Glutamatergic neuron (in vitro differentiated cells): ENCODE results near the gene FGF2. TPM values are rescaled to one million over a fixed set of nuclear protein-coding genes. Genes with fewer than 3 reads are reported as not detected.

Source experiments
- DNase-seq: peaks from one replicate; pipeline ENCODE4 v3.0.0; 2022
- H3K27ac Mint-ChIP-seq: one replicate; pipeline ENCODE4 v1.8.0; 2020; ENCODE audit warnings: mild to moderate bottlenecking, mixed read lengths, inconsistent platforms; ENCODE audit not compliant: unreplicated experiment
- H3K27me3 Mint-ChIP-seq: one replicate; pipeline ENCODE4 v1.8.0; 2020; ENCODE audit warnings: mild to moderate bottlenecking, moderate library complexity, mixed read lengths, inconsistent platforms; ENCODE audit not compliant: unreplicated experiment
- H3K36me3 Mint-ChIP-seq: one replicate; pipeline ENCODE4 v1.8.0; 2020; ENCODE audit warnings: mild to moderate bottlenecking, mixed read lengths, inconsistent platforms; ENCODE audit not compliant: unreplicated experiment
- H3K4me1 Mint-ChIP-seq: one replicate; pipeline ENCODE4 v1.8.0; 2020; ENCODE audit warnings: mild to moderate bottlenecking, low read depth, mixed read lengths, inconsistent platforms; ENCODE audit not compliant: unreplicated experiment
- H3K4me3 Mint-ChIP-seq: one replicate; pipeline ENCODE4 v1.8.0; 2020; ENCODE audit warnings: mild to moderate bottlenecking, mixed read lengths, inconsistent platforms; ENCODE audit not compliant: unreplicated experiment
- H3K9me3 Mint-ChIP-seq: one replicate; pipeline ENCODE4 v1.8.0; 2020; ENCODE audit warnings: mild to moderate bottlenecking, moderate library complexity, mixed read lengths, inconsistent platforms; ENCODE audit not compliant: unreplicated experiment
- total RNA-seq: library from RNA; stranded (reverse); fragmentation: NEBNext Ultra II Directional; extraction: Animal tissue kit (Norgen Biotek cat#: 25700); gene quantifications from one replicate; pipeline ENCODE4 v1.2.1, GENCODE V29; 2021; ENCODE audit not compliant: unreplicated experiment
- TF ChIP-seq, protein P1 (sequence below): fragments of 200-600 bp; sonication (generic); IDR thresholded peaks from one replicate; pipeline ENCODE4 v1.5.0; 2021; ENCODE audit not compliant: partially characterized antibody, unreplicated experiment

Gene FGF2
- total RNA-seq, 1 donor from 2014 or later: 2.9 TPM

- no peaks in the 10 kb centered on the region for H3K36me3 Mint-ChIP-seq
- no peak for DNase-seq
- H3K4me3 Mint-ChIP-seq: no peak overlapping the region
- H3K9me3 Mint-ChIP-seq: peaks cover 3% of the 10 kb centered on the region
- H3K27me3 Mint-ChIP-seq: no peaks in the 10 kb centered on the region
- H3K27ac Mint-ChIP-seq: no peak overlapping the region
- H3K4me1 Mint-ChIP-seq: no peaks in the 10 kb centered on the region
- TF ChIP-seq, protein P1, sequence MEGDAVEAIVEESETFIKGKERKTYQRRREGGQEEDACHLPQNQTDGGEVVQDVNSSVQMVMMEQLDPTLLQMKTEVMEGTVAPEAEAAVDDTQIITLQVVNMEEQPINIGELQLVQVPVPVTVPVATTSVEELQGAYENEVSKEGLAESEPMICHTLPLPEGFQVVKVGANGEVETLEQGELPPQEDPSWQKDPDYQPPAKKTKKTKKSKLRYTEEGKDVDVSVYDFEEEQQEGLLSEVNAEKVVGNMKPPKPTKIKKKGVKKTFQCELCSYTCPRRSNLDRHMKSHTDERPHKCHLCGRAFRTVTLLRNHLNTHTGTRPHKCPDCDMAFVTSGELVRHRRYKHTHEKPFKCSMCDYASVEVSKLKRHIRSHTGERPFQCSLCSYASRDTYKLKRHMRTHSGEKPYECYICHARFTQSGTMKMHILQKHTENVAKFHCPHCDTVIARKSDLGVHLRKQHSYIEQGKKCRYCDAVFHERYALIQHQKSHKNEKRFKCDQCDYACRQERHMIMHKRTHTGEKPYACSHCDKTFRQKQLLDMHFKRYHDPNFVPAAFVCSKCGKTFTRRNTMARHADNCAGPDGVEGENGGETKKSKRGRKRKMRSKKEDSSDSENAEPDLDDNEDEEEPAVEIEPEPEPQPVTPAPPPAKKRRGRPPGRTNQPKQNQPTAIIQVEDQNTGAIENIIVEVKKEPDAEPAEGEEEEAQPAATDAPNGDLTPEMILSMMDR: no peak
These were observed 37.7 kb upstream of the FGF2 start for GRCh38 chr4:122788935-122789334.

- Mint-ChIP-seq H3K36me3 (no peaks in the 10 kb centered on the region), H3K27ac (no peak overlapping the region), H3K27me3 (no peaks in the 10 kb centered on the region), H3K4me1 (no peaks in the 10 kb centered on the region), H3K4me3 (no peak overlapping the region), H3K9me3 (peaks cover 2% of the 10 kb centered on the region)
- TF ChIP-seq, protein P1: no peak
- DNase-seq: no peak
These were observed 32.8 kb upstream of the FGF2 start for GRCh38 chr4:122793811-122794210.

DNA sequence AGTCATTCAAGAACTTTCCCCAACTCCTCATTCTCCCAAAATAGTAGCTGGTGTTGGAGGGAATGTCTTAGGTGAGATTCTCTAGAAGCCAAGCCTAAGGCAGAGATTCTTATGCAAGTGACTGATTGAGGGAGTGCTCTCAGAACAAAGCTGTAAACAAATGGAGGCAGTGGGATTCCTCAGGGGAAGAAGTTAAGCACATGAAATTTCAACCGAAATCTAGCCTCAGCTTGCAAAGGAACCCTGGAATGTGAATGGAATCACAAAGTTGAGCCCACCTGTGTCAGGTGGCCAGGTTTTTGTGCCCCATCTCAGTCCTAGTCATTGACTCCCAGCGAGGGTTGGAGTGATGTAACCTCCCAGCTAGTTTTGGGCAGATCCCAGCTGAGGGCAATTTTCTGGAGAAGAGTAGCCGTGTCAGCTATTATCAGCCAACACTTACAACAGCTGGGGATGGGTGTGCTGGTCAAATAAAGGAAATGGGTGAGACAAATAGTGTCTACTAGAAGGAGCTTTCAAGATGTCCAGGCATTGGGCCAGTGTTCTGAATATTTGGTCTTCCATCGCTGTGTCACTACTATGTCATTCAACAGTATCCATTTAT is 29.7 kb upstream of the FGF2 start:
- Mint-ChIP-seq H3K36me3 (no peaks in the 10 kb centered on the region), H3K27ac (no peak overlapping the region), H3K4me3 (no peak overlapping the region), H3K4me1 (no peaks in the 10 kb centered on the region), H3K9me3 (no peaks in the 10 kb centered on the region), H3K27me3 (no peaks in the 10 kb centered on the region)
- no peak for DNase-seq
- TF ChIP-seq, protein P1: no peak

DNA sequence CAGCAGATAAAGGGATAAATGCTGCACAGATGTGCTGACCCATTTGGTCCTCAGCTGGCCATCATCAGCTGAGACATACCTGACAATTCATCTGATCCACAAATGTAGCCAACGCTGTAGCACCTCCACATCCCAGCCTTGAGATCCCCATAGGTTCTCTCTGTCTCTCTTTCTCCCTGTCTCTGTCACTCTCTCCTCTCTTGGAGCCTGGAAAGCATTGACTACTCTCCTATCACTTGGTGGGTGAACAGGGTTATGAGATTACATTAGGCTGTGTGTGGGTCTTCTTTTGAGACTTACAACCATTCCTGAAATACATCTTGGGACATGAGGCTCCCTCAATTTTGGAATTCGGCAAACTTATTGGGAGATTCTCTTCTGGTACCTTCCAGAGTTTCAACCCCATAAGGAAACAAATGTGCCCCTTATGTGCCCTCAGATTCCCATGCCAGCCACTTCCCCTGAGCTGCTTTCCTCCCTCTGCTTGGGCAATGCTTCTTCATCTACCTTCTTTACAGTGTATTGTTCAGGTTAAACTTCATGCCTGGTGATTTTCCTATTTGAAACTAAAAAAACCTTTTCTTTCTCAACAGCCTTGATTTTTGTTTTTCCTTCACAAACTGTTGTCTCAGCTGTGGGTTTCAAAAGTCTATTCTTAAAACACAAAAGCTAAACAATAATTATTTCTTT is 29.1 kb upstream of the FGF2 start:
- no peak for DNase-seq
- H3K27me3 Mint-ChIP-seq: no peaks in the 10 kb centered on the region
- H3K4me3 Mint-ChIP-seq: no peak overlapping the region
- TF ChIP-seq, protein P1: no peak
- H3K36me3 Mint-ChIP-seq: no peaks in the 10 kb centered on the region
- H3K4me1 Mint-ChIP-seq: no peaks in the 10 kb centered on the region
- peak overlapping the region; percentile 28 for H3K27ac Mint-ChIP-seq
- no peaks in the 10 kb centered on the region for H3K9me3 Mint-ChIP-seq

DNA sequence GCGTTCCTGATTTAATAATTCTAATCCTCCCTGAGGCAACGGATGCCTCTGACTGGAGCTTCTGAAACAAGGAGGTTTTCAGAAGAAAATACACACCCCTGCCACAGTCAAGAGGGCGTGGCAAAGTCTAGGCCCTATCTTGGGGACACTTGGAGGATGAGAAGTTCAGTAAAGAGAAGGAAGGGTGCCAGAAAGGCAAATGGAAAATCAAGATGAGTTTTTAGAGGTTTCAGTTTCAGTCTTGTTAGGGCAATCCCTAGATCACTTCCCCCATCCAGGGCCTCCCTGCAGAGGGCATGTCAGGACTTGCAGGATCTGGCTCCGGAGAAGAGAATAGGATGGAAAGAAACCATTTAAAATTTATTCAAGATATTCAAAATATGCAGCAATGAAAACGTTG is 28.5 kb upstream of the FGF2 start:
- TF ChIP-seq, protein P1: no peak
- Mint-ChIP-seq H3K36me3 (no peaks in the 10 kb centered on the region), H3K4me3 (no peak overlapping the region), H3K4me1 (no peaks in the 10 kb centered on the region), H3K27me3 (no peaks in the 10 kb centered on the region), H3K27ac (peak overlapping the region; percentile 28), H3K9me3 (no peaks in the 10 kb centered on the region)
- no peak for DNase-seq
